ENCODE measurements around the gene GDF9.

DNA sequence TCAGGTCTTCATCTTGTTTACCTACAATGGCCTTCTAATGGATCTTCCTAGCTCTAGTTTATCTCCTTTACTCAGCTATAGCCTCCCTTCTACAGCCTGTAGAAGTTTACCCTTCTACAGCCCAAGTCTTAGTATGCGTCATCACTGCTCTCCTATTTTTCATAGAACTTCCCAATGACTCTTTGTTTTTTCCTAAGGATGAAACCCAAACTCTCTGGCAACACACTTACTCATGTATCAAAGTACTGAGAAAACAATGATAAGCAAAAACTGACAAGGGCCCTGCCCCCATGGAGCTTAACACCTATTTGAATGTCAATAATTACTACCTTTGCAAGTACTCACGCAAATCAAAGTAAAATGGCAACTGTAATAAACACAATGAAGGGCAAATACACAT, 40.9 kb upstream of the GDF9 start:
- TF ChIP-seq, protein P1, sequence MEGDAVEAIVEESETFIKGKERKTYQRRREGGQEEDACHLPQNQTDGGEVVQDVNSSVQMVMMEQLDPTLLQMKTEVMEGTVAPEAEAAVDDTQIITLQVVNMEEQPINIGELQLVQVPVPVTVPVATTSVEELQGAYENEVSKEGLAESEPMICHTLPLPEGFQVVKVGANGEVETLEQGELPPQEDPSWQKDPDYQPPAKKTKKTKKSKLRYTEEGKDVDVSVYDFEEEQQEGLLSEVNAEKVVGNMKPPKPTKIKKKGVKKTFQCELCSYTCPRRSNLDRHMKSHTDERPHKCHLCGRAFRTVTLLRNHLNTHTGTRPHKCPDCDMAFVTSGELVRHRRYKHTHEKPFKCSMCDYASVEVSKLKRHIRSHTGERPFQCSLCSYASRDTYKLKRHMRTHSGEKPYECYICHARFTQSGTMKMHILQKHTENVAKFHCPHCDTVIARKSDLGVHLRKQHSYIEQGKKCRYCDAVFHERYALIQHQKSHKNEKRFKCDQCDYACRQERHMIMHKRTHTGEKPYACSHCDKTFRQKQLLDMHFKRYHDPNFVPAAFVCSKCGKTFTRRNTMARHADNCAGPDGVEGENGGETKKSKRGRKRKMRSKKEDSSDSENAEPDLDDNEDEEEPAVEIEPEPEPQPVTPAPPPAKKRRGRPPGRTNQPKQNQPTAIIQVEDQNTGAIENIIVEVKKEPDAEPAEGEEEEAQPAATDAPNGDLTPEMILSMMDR (IDR thresholded peaks at IDR 0.05; ENCODE audit: extremely low read depth in 1 of 2, insufficient read depth in 1 of 2, low read depth in 1 of 2, low read length in 2 of 2), result no peak
- TF ChIP-seq EZH2 (IDR thresholded peaks at IDR 0.05; ENCODE audit: borderline replicate concordance, low read depth, low read length, severe bottlenecking), result no peak

Data from endothelial cell of umbilical vein (primary cell).